CD4-positive, alpha-beta T cell (primary cell): ENCODE data around the gene ADAMTS19. TPM values are rescaled to one million over a fixed set of nuclear protein-coding genes. Genes with fewer than 3 reads are reported as not detected.
"Not testable (repeated sequence)": the region's sequence is repeated elsewhere in the genome, so short reads cannot be mapped to it uniquely, and the experiment has no call there.

Experiments
- ATAC-seq: fragments of 200-7000 bp; cut with Tn5 transposase; one replicate; pipeline ENCODE4 v1.10.0; 2022; ENCODE audit warnings: mild to moderate bottlenecking; ENCODE audit not compliant: poor library complexity
- CTCF ChIA-PET: fragments of 350-600 bp; sonication (Branson Sonifier 250); formaldehyde crosslinking; loops from one replicate; lab custom pipeline; 2021; ENCODE audit warnings: antibody characterized with exemption, inconsistent platforms; lab: Charles Lee
- POLR2A ChIA-PET: fragments of 350-600 bp; sonication (Branson Sonifier 250); formaldehyde crosslinking; loops from one replicate; lab custom pipeline; 2021; ENCODE audit warnings: antibody characterized with exemption, inconsistent platforms; lab: Charles Lee
- DNase-seq, 14 experiments: peaks; one replicate each; pipeline ENCODE4 v3.0.0-alpha.2; 2013 to 2020; ENCODE audit warnings: mixed read lengths in 2 of 14
- H3K27ac ChIP-seq, 2 donors: one replicate each; pipeline versions ENCODE4 v1.5.1 to v1.7.0; 2013; ENCODE audit warnings: low read length in 2 of 2, low read depth in 1 of 2, mild to moderate bottlenecking in 1 of 2
- H3K27me3 ChIP-seq, 2 experiments: 1 replicate in 1 of 2; 2 replicates in 1 of 2; pipeline versions ENCODE4 v1.6.1 to v1.7.0; 2013; ENCODE audit warnings: low read length in 2 of 2, control low read depth in 1 of 2, mild to moderate bottlenecking in 1 of 2, moderate library complexity in 1 of 2; ENCODE audit not compliant: insufficient read depth in 2 of 2, control insufficient read depth in 1 of 2
- H3K36me3 ChIP-seq: one replicate; pipeline ENCODE4 v1.6.1; 2013; ENCODE audit warnings: low read length, control low read depth; ENCODE audit not compliant: insufficient read depth
- H3K4me1 ChIP-seq: one replicate; pipeline ENCODE4 v1.6.1; 2013; ENCODE audit warnings: low read length, control low read depth; ENCODE audit not compliant: insufficient read depth
- H3K4me3 ChIP-seq: one replicate; pipeline ENCODE4 v1.5.1; 2013; ENCODE audit warnings: mild to moderate bottlenecking, low read length, moderate library complexity
- H3K9me3 ChIP-seq, 2 experiments: 1 replicate in 1 of 2; 2 replicates in 1 of 2; pipeline versions ENCODE4 v1.6.1 to v1.7.0; 2013; ENCODE audit warnings: low read length in 2 of 2, mild to moderate bottlenecking in 2 of 2, control low read depth in 1 of 2, moderate library complexity in 1 of 2; ENCODE audit not compliant: control insufficient read depth in 1 of 2, insufficient read depth in 1 of 2
- H3K27ac Mint-ChIP-seq: one replicate; pipeline ENCODE4 v1.8.0; 2020; ENCODE audit warnings: mixed read lengths
- H3K27me3 Mint-ChIP-seq: one replicate; pipeline ENCODE4 v1.8.0; 2021; ENCODE audit warnings: mixed read lengths
- H3K36me3 Mint-ChIP-seq: one replicate; pipeline ENCODE4 v1.8.0; 2021; ENCODE audit warnings: low read depth, mixed read lengths
- H3K4me1 Mint-ChIP-seq: one replicate; pipeline ENCODE4 v1.8.0; 2021; ENCODE audit warnings: low read depth, mixed read lengths
- H3K4me3 Mint-ChIP-seq: one replicate; pipeline ENCODE4 v1.8.0; 2020; ENCODE audit warnings: mild to moderate bottlenecking, mixed read lengths
- H3K9me3 Mint-ChIP-seq: one replicate; pipeline ENCODE4 v1.8.0; 2020; ENCODE audit warnings: mixed read lengths
- intact Hi-C, 2 experiments: fragments of 100-400 bp; cut with DNase I in 1 of 2; cut with micrococcal nuclease in 1 of 2; formaldehyde crosslinking; loops; one replicate each; pipeline versions ENCODE4 v1.15.1 to v1.9.0; 2023 to 2025; cut with DNase I, micrococcal nuclease
- total RNA-seq, 174 experiments: library from RNA in 2 of 174; stranded (reverse) in 2 of 174; gene quantifications; one replicate each; pipeline ENCODE4 v1.2.3 and lab custom pipeline; 2021 to 2026
- TF ChIP-seq, protein P1 (sequence below): fragments of 200-600 bp; IDR thresholded peaks from one replicate; pipeline ENCODE4 v1.8.0; 2022; ENCODE audit warnings: antibody characterized with exemption, mild to moderate bottlenecking

ADAMTS19 gene
- total RNA-seq, 2 experiments from 2014 or later = not detected

DNA sequence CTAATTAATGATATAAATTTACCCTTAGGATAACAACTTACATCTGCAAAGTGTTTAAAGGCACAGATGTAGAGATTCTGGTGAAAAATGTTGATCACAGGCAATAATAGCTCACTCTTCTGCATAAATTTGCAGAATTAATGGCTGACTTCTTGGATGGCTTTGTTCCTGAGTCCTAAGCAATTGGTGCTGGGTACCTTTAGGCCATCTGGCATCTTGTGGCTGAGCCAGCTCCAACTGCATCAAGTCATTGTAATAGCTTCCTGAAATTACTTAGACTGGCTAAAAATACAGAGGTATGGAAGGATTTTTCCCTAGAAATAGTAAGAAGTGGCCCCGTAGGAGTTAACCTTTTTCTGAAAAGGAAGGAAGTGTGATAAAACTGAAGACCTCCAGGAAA, 169.5 kb downstream of the ADAMTS19 start:
- Mint-ChIP-seq H3K36me3 (no peaks in the 10 kb centered on the region), H3K27ac (no peak overlapping the region), H3K4me1 (no peaks in the 10 kb centered on the region), H3K4me3 (no peak overlapping the region), H3K9me3 (peaks cover 4% of the 10 kb centered on the region), H3K27me3 (no peaks in the 10 kb centered on the region)
- no peak overlapping the region for H3K27ac ChIP-seq
- ChIA-PET CTCF (no interaction called here), POLR2A (no interaction called here)
- H3K9me3 ChIP-seq = no peaks in the 10 kb centered on the region
- intact Hi-C loops = no loop called here
- TF ChIP-seq, protein P1, sequence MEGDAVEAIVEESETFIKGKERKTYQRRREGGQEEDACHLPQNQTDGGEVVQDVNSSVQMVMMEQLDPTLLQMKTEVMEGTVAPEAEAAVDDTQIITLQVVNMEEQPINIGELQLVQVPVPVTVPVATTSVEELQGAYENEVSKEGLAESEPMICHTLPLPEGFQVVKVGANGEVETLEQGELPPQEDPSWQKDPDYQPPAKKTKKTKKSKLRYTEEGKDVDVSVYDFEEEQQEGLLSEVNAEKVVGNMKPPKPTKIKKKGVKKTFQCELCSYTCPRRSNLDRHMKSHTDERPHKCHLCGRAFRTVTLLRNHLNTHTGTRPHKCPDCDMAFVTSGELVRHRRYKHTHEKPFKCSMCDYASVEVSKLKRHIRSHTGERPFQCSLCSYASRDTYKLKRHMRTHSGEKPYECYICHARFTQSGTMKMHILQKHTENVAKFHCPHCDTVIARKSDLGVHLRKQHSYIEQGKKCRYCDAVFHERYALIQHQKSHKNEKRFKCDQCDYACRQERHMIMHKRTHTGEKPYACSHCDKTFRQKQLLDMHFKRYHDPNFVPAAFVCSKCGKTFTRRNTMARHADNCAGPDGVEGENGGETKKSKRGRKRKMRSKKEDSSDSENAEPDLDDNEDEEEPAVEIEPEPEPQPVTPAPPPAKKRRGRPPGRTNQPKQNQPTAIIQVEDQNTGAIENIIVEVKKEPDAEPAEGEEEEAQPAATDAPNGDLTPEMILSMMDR = no peak
- no peak overlapping the region for H3K4me3 ChIP-seq
- no peaks in the 10 kb centered on the region for H3K36me3 ChIP-seq
- DNase-seq = no peak
- H3K4me1 ChIP-seq = no peaks in the 10 kb centered on the region
- H3K27me3 ChIP-seq = no peaks in the 10 kb centered on the region
- ATAC-seq = no peak

DNA sequence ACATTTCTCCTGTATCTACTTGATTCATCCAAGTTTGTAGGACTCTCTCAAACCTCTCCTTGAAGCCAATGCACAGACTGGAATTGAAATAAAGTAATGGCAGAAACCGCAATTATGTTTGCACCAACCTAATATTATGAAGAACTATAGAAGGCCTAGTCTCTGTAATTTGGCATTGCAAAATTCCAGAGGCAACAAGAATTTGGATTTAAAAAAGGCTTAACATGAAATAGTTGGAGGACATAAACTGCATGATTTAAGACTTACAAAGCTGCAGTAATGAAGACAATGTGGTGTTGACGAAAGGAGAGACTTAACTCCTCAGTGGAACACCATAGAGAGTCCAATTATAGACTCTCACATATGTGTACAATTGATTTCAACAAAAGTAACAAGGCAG, 170.0 kb downstream of the ADAMTS19 start:
- Mint-ChIP-seq H3K27me3 (no peaks in the 10 kb centered on the region), H3K4me3 (no peak overlapping the region), H3K36me3 (no peaks in the 10 kb centered on the region), H3K9me3 (peaks cover 6% of the 10 kb centered on the region), H3K27ac (no peak overlapping the region), H3K4me1 (no peaks in the 10 kb centered on the region)
- ATAC-seq (no peak), DNase-seq (no peak)
- Histone ChIP-seq H3K27ac (no peak overlapping the region), H3K4me3 (no peak overlapping the region), H3K36me3 (no peaks in the 10 kb centered on the region), H3K27me3 (no peaks in the 10 kb centered on the region), H3K4me1 (no peaks in the 10 kb centered on the region), H3K9me3 (no peaks in the 10 kb centered on the region)
- intact Hi-C loops = no loop called here
- CTCF ChIA-PET = no interaction called here
- POLR2A ChIA-PET = no interaction called here
- TF ChIP-seq, protein P1 = no peak

DNA sequence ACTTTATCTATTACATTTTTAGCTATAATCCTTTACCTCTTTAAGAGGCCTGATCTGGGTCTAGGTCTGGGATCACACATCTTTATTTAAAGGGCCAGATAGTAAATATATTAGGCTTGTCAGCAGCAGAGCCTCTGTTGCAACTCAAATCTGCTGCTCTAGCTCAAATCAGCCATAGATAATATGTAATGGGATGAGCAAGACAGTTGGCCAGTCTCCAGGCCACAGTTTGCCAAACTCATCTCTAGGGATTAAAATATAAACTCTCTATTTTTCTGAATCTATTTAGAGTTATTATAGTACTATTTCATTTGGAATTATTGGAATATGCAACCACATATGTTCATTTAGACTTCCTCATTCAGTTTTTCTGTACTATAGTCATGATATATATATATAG, 171.9 kb downstream of the ADAMTS19 start:
- intact Hi-C loops = no loop called here
- Mint-ChIP-seq H3K27ac (no peak overlapping the region), H3K4me3 (no peak overlapping the region), H3K27me3 (no peaks in the 10 kb centered on the region), H3K36me3 (no peaks in the 10 kb centered on the region), H3K4me1 (no peaks in the 10 kb centered on the region), H3K9me3 (peaks cover 6% of the 10 kb centered on the region)
- TF ChIP-seq, protein P1 = no peak
- ChIA-PET POLR2A (no interaction called here), CTCF (no interaction called here)
- no peak overlapping the region for H3K27ac ChIP-seq
- no peaks in the 10 kb centered on the region for H3K27me3 ChIP-seq
- no peaks in the 10 kb centered on the region for H3K9me3 ChIP-seq
- no peaks in the 10 kb centered on the region for H3K4me1 ChIP-seq
- ATAC-seq (no peak), DNase-seq (no peak)
- H3K36me3 ChIP-seq = no peaks in the 10 kb centered on the region
- H3K4me3 ChIP-seq = no peak overlapping the region

DNA sequence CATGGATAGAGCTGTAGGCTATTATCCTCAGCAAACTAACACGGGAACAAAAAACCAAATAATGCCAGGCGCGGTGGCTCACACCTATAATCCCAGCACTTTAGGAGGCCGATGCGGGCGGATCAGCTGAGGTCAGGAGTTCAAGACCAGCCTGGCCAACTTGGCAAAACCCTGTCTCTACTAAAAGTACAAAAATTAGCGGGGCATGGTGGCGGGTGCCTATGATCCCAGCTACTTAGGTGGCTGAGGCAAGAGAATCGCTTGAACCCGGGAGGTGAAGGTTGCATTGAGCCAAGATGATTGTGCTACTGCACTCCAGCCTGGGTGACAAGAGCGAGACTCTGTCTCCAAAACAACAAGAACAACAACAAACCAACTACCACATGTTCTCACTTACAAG, 177.4 kb downstream of the ADAMTS19 start:
- H3K9me3 Mint-ChIP-seq, CTCF ChIA-PET, POLR2A ChIA-PET, H3K4me3 ChIP-seq, H3K36me3 Mint-ChIP-seq, H3K9me3 ChIP-seq, H3K27me3 ChIP-seq, DNase-seq, H3K4me3 Mint-ChIP-seq, H3K27me3 Mint-ChIP-seq, H3K36me3 ChIP-seq, H3K27ac Mint-ChIP-seq, H3K4me1 Mint-ChIP-seq, H3K27ac ChIP-seq, ATAC-seq, H3K4me1 ChIP-seq, intact Hi-C loops: not testable (repeated sequence)
